ENCODE data around the gene GLT1D1.
"Not testable (repeated sequence)": the region's sequence is repeated elsewhere in the genome, so short reads cannot be mapped to it uniquely, and the experiment has no call there.

Gene GLT1D1

GRCh38 chr12:128820723-128821432 is 32.4 kb upstream of the GLT1D1 start:
- no peak for DNase-seq

GRCh38 chr12:128823216-128823915 is 29.9 kb upstream of the GLT1D1 start:
- peak; percentile 44 for DNase-seq

GRCh38 chr12:128823916-128824839 is 29.1 kb upstream of the GLT1D1 start, which contains the start of gene SLC15A4:
Gene SLC15A4, minus strand, starts transcription at chr12:128823958. Its CDS starts 15 bp downstream, at chr12:128823943.
- DNase-seq, result peak; percentile 96

- no peak for DNase-seq
Observed at GRCh38 chr12:128825835-128826234, 27.4 kb upstream of the GLT1D1 start.

GRCh38 chr12:128827724-128828123 is 25.6 kb upstream of the GLT1D1 start:
- DNase-seq, result no peak

GRCh38 chr12:128829861-128830504 is 23.3 kb upstream of the GLT1D1 start:
- DNase-seq, result peak; percentile 31

GRCh38 chr12:128830505-128830893 is 22.8 kb upstream of the GLT1D1 start:
- DNase-seq, result no peak

GRCh38 chr12:128833418-128833817 is 19.9 kb upstream of the GLT1D1 start:
- no peak for DNase-seq

GRCh38 chr12:128839885-128840284 is 13.4 kb upstream of the GLT1D1 start:
- DNase-seq, result not testable (repeated sequence)

- no peak for DNase-seq
Observed at GRCh38 chr12:128840862-128841468, 12.3 kb upstream of the GLT1D1 start.

- DNase-seq, result no peak
Observed at GRCh38 chr12:128842579-128842978, 10.7 kb upstream of the GLT1D1 start.

GRCh38 chr12:128843538-128843937 is 9.7 kb upstream of the GLT1D1 start:
- DNase-seq, result no peak

GRCh38 chr12:128844031-128844635 is 9.1 kb upstream of the GLT1D1 start:
- DNase-seq, result peak; percentile 41

GRCh38 chr12:128846671-128847070 is 6.6 kb upstream of the GLT1D1 start:
- not testable (repeated sequence) for DNase-seq

GRCh38 chr12:128848371-128848770 is 4.9 kb upstream of the GLT1D1 start:
- DNase-seq, result no peak

- DNase-seq, result not testable (repeated sequence)
Observed at GRCh38 chr12:128849806-128850205, 3.5 kb upstream of the GLT1D1 start.

- no peak for DNase-seq
Observed at GRCh38 chr12:128850400-128850799, 2.9 kb upstream of the GLT1D1 start.

- DNase-seq, result not testable (repeated sequence)
Observed at GRCh38 chr12:128851429-128851828, 1.8 kb upstream of the GLT1D1 start.

- DNase-seq, result no peak
Observed at GRCh38 chr12:128852026-128852698, 1.1 kb upstream of the GLT1D1 start.

GRCh38 chr12:128853600-128854197 is 421 bp downstream of the GLT1D1 start:
- DNase-seq, result no peak

Data from stimulated activated CD8-positive, alpha-beta memory T cell treated with anti-CD3 and anti-CD28 coated beads, Interleukin-4, amount 100 ng/mL, for 48 hours (primary cell).